ENCODE measurements around the gene PGM2L1. TPM values are rescaled to one million over a fixed set of nuclear protein-coding genes. Genes with fewer than 3 reads are reported as not detected.

PGM2L1 gene
- total RNA-seq (10 to 100 TPM; 10.2 to 10.8 TPM), total RNA-seq (39.9 to 82.0 reads per million in 2 donors)

- peak; percentile 85 to 87 (median 86) for DNase-seq
- H3K4me3 Mint-ChIP-seq, result peak within 1 kb of the TSS; percentile 99
- peaks cover 5% of the 10 kb centered on the region for H3K36me3 Mint-ChIP-seq (ENCODE audit: low read depth)
- peaks cover 24% of the 10 kb centered on the region for H3K4me1 Mint-ChIP-seq
- peak; percentile 89 for ATAC-seq
- H3K27ac Mint-ChIP-seq, result peak within 1 kb of the TSS; percentile 98
- no peaks in the 10 kb centered on the region for H3K9me3 ChIP-seq (ENCODE audit: control insufficient read depth, low read length, poor library complexity, severe bottlenecking)
- H3K27me3 Mint-ChIP-seq, result no peaks in the 10 kb centered on the region
These were observed at the start of gene PGM2L1 for GRCh38 chr11:74398244-74399159. PGM2L1 (minus strand) TSS chr11:74398433; CDS start chr11:74398161, 272 bp downstream.

- ATAC-seq, result no peak
These were observed 49.5 kb upstream of the PGM2L1 start for GRCh38 chr11:74447720-74448119.

DNA sequence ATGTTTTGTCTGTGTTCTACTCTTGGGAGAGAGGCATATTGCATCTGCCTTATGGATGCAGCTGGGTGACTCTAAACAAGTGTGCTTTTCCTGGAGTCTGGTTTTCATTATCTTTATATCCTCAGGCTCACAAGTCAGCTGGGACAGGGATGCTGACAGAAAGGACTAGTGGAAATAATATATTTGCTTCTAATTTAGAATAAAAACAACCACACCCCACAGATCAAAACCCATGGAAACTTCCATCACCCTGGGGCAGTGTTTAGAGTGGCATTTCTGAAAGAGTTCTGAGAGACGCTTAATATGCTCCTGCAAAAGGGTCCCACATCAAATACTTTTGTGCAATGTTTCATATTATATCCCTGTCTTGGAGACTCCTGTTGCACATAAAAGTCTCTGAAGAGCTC is 48.3 kb upstream of the PGM2L1 start:
- no peaks in the 10 kb centered on the region for H3K36me3 Mint-ChIP-seq (ENCODE audit: low read depth)
- no peaks in the 10 kb centered on the region for H3K9me3 ChIP-seq (ENCODE audit: control insufficient read depth, low read length, poor library complexity, severe bottlenecking)
- H3K27me3 Mint-ChIP-seq, result peaks cover 10% of the 10 kb centered on the region
- DNase-seq, result no peak
- no peak for ATAC-seq
- no peak overlapping the region for H3K27ac Mint-ChIP-seq
- H3K4me3 Mint-ChIP-seq, result no peak overlapping the region
- peaks cover 4% of the 10 kb centered on the region for H3K4me1 Mint-ChIP-seq

More at GRCh38 chr11:74447720-74448119, 49.5 kb upstream of the PGM2L1 start:
- H3K4me3 Mint-ChIP-seq, result no peak overlapping the region
- no peaks in the 10 kb centered on the region for H3K9me3 ChIP-seq (ENCODE audit: control insufficient read depth, low read length, poor library complexity, severe bottlenecking)
- peaks cover 20% of the 10 kb centered on the region for H3K27me3 Mint-ChIP-seq
- DNase-seq, result no peak
- H3K4me1 Mint-ChIP-seq, result peaks cover 4% of the 10 kb centered on the region
- peaks cover 2% of the 10 kb centered on the region for H3K36me3 Mint-ChIP-seq (ENCODE audit: low read depth)
- no peak overlapping the region for H3K27ac Mint-ChIP-seq

DNA sequence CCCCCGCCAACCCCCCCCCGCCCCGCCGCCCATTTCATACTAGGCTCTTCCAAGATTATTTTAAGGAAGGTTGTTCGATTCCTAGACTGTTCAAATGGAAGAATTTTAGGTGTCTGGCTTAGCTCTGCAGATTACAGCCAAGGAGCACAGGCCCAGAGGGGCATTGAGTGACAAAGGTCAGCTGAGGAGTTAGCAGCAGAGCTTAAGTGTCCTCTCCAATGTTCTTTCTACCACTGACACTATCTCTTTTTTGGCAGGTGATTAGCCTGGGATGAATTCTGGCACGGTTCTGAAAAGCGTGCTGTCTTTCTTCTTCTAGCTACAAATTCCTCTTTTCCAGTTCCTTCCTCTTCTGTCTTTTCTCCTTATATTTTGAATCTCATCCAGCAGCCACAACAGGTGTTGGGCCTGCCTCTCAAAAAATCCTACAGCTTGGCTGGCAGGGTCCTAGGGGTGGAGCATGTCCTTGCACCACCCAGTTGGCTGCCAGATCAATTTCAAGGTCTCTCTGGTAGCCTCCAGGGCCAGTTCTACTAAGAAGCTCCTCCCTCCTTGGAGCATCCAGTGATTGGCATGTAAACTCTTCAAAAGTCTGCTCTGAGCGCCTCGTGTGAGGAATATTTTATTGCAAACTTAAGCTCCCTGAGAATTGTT is 46.1 kb upstream of the PGM2L1 start:
- Mint-ChIP-seq H3K27me3 (peaks cover 10% of the 10 kb centered on the region), H3K4me1 (peaks cover 4% of the 10 kb centered on the region), H3K4me3 (no peak overlapping the region), H3K27ac (no peak overlapping the region), H3K36me3 (ENCODE audit: low read depth) (no peaks in the 10 kb centered on the region)
- no peak for ATAC-seq
- no peak for DNase-seq
- H3K9me3 ChIP-seq (ENCODE audit: control insufficient read depth, low read length, poor library complexity, severe bottlenecking), result no peaks in the 10 kb centered on the region

DNA sequence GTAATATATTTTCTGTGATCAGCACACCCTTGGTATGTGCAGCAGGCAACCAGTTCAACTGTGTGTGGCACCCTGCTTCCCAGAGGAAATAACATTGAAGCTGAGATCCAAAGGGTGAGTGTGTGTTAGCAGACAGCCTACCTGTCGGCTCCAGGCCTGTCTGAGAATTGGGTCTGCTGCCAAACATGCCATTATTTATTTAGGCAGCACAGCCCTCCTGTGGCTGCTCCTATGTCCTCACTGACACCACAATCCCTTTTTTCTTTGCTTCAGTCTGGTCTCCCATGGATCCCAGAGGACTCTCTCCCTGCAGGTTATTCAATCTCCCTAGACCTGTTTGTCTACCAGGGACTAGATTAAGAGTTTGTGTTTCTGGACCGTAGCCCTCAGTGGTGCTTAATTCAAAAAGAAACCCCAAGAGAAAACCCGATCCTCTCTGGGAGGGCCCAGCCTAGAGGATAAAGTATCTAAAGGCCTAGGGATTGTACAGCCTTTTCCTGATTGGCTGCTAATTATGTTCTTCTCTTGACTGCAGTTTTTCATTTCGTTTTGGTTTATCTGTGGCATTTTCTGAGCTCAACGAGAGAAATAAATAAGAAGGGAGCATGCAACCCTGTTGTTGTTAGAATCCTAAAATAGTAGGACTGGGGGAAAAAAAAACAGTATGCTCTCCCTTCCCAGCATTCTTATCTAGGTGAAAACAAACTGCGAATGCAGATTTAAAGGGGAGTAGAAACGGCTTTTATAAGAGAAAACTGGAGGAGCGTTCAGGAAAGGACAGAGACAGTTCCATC is 45.0 kb upstream of the PGM2L1 start:
- ATAC-seq (no peak), DNase-seq (no peak)
- peaks cover 2% of the 10 kb centered on the region for H3K4me1 Mint-ChIP-seq
- peaks cover 10% of the 10 kb centered on the region for H3K27me3 Mint-ChIP-seq
- no peaks in the 10 kb centered on the region for H3K9me3 ChIP-seq (ENCODE audit: control insufficient read depth, low read length, poor library complexity, severe bottlenecking)
- no peaks in the 10 kb centered on the region for H3K36me3 Mint-ChIP-seq (ENCODE audit: low read depth)
- H3K27ac Mint-ChIP-seq, result no peak overlapping the region
- H3K4me3 Mint-ChIP-seq, result no peak overlapping the region

GRCh38 chr11:74442636-74443035 is 44.4 kb upstream of the PGM2L1 start:
- H3K36me3 Mint-ChIP-seq (ENCODE audit: low read depth), result no peaks in the 10 kb centered on the region
- H3K4me1 Mint-ChIP-seq, result peaks cover 2% of the 10 kb centered on the region
- H3K27me3 Mint-ChIP-seq, result peaks cover 10% of the 10 kb centered on the region
- no peaks in the 10 kb centered on the region for H3K9me3 ChIP-seq (ENCODE audit: control insufficient read depth, low read length, poor library complexity, severe bottlenecking)
- no peak overlapping the region for H3K4me3 Mint-ChIP-seq
- DNase-seq (no peak), ATAC-seq (no peak)
- H3K27ac Mint-ChIP-seq, result no peak overlapping the region

- ATAC-seq, result no peak
- Mint-ChIP-seq H3K4me1 (peaks cover 3% of the 10 kb centered on the region), H3K4me3 (no peak overlapping the region), H3K36me3 (ENCODE audit: low read depth) (no peaks in the 10 kb centered on the region), H3K27ac (no peak overlapping the region), H3K27me3 (peaks cover 14% of the 10 kb centered on the region)
- no peak for DNase-seq
- H3K9me3 ChIP-seq (ENCODE audit: control insufficient read depth, low read length, poor library complexity, severe bottlenecking), result no peaks in the 10 kb centered on the region
These were observed 40.4 kb upstream of the PGM2L1 start for GRCh38 chr11:74438681-74439080.

DNA sequence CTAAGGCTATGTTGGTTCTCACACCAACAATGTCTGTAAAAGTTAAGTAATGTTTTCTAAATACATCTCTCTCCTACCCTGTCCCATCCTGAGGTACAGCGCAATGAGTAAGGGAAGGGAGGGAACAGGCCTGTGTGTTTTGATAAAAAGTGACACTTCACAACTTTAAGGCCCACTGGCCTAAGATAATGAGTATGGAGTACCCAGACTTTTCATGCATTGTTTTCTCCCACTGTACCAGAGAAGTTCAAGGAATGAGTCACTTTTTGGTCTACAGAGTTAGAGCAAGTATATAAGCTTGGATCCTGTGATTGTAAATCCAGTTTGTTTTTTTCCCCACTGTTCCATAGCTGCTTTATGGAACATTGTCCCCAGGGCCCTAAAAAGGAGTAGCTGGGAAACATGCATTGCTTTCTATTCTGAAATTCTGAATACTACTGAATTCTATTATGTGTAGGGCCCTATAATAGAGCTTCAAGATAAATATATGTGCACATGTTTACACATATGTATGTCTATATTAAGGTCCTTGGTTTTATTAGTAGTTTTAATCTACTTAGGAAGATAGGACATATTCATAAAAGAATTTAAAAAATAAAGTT is 39.3 kb upstream of the PGM2L1 start:
- H3K9me3 ChIP-seq (ENCODE audit: control insufficient read depth, low read length, poor library complexity, severe bottlenecking), result no peaks in the 10 kb centered on the region
- ATAC-seq (no peak), DNase-seq (no peak)
- no peaks in the 10 kb centered on the region for H3K36me3 Mint-ChIP-seq (ENCODE audit: low read depth)
- no peak overlapping the region for H3K4me3 Mint-ChIP-seq
- peaks cover 20% of the 10 kb centered on the region for H3K27me3 Mint-ChIP-seq
- no peak overlapping the region for H3K27ac Mint-ChIP-seq
- H3K4me1 Mint-ChIP-seq, result peaks cover 3% of the 10 kb centered on the region

DNA sequence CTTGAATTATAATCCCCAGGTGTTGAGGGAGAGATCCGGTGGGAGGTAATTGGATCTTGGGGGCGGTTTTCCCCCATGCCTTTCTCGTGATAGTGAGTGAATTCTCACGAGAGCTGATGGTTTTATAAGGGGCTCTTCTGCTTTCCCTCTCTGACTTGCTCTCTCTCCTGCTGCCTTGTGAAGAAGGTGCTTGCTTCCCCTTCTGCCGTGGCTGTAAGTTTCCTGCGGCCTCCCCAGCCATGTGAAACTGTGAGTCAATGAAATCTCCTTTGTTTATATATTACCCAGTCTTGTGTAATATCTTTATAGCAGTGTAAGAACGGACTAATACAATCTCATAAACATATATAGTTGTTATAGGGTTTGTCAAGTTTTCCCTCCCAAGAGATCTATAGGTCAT is 36.3 kb upstream of the PGM2L1 start:
- no peak overlapping the region for H3K27ac Mint-ChIP-seq
- DNase-seq, result no peak
- H3K27me3 Mint-ChIP-seq, result peaks cover 21% of the 10 kb centered on the region
- H3K4me3 Mint-ChIP-seq, result no peak overlapping the region
- H3K4me1 Mint-ChIP-seq, result peaks cover 3% of the 10 kb centered on the region
- no peak for ATAC-seq
- H3K9me3 ChIP-seq (ENCODE audit: control insufficient read depth, low read length, poor library complexity, severe bottlenecking), result no peaks in the 10 kb centered on the region
- no peaks in the 10 kb centered on the region for H3K36me3 Mint-ChIP-seq (ENCODE audit: low read depth)

- Mint-ChIP-seq H3K27me3 (peaks cover 7% of the 10 kb centered on the region), H3K4me1 (no peaks in the 10 kb centered on the region), H3K27ac (no peak overlapping the region), H3K4me3 (no peak overlapping the region), H3K36me3 (ENCODE audit: low read depth) (no peaks in the 10 kb centered on the region)
- no peaks in the 10 kb centered on the region for H3K9me3 ChIP-seq (ENCODE audit: control insufficient read depth, low read length, poor library complexity, severe bottlenecking)
- DNase-seq (no peak), ATAC-seq (no peak)
These were observed 31.0 kb upstream of the PGM2L1 start for GRCh38 chr11:74429205-74429604.

- DNase-seq (no peak), ATAC-seq (no peak)
- H3K9me3 ChIP-seq (ENCODE audit: control insufficient read depth, low read length, poor library complexity, severe bottlenecking), result no peaks in the 10 kb centered on the region
- no peaks in the 10 kb centered on the region for H3K4me1 Mint-ChIP-seq
- H3K36me3 Mint-ChIP-seq (ENCODE audit: low read depth), result no peaks in the 10 kb centered on the region
- no peak overlapping the region for H3K27ac Mint-ChIP-seq
- no peaks in the 10 kb centered on the region for H3K27me3 Mint-ChIP-seq
- H3K4me3 Mint-ChIP-seq, result no peak overlapping the region
These were observed 29.2 kb upstream of the PGM2L1 start for GRCh38 chr11:74427384-74427886.

DNA sequence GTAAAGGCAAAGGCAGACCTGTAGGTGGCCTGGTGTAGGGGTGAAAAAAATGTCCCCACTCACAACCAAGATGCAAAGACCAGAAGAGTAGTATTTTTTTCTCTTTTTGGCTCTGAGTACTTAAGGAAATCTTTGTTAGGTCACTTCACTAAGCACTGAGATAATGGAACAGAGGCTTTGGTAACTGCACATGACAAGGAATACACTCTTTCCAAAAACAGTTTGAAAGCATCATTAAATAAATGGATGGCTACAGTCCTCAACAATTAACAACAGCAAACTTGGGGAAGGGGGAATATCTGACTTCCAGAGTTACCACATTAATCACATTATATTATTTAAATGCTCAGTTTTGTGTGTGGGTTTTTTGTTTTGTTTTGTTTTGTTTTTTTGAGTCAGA is 26.9 kb upstream of the PGM2L1 start:
- H3K27me3 Mint-ChIP-seq, result no peaks in the 10 kb centered on the region
- H3K9me3 ChIP-seq (ENCODE audit: control insufficient read depth, low read length, poor library complexity, severe bottlenecking), result no peaks in the 10 kb centered on the region
- ATAC-seq (no peak), DNase-seq (no peak)
- H3K36me3 Mint-ChIP-seq (ENCODE audit: low read depth), result no peaks in the 10 kb centered on the region
- H3K27ac Mint-ChIP-seq, result no peak overlapping the region
- H3K4me3 Mint-ChIP-seq, result no peak overlapping the region
- no peaks in the 10 kb centered on the region for H3K4me1 Mint-ChIP-seq
